Measurements from ENCODE around the gene SLC39A5. TPM values are rescaled to one million over a fixed set of nuclear protein-coding genes. Genes with fewer than 3 reads are reported as not detected.

The SLC39A5 gene
- total RNA-seq, 1 donor from 2014 or later = not detected

GRCh38 chr12:56243731-56244181 lies 13.9 kb downstream of the SLC39A5 start:
- no peak for DNase-seq (ENCODE audit: low read depth)
- no peak overlapping the region for H3K4me3 ChIP-seq (ENCODE audit: low read depth, low read length)
- no peak for TF ChIP-seq CTCF (conservative IDR thresholded peaks at IDR 0.05; ENCODE audit: low read depth, low read length)

- no peak for DNase-seq (ENCODE audit: low read depth)
- H3K4me3 ChIP-seq (ENCODE audit: low read depth, low read length) = no peak overlapping the region
- TF ChIP-seq CTCF (conservative IDR thresholded peaks at IDR 0.05; ENCODE audit: low read depth, low read length) = no peak
Measured at GRCh38 chr12:56244494-56244893, 14.6 kb downstream of the SLC39A5 start.

- no peak overlapping the region for H3K4me3 ChIP-seq (ENCODE audit: low read depth, low read length)
Measured at GRCh38 chr12:56247923-56248322, 18.1 kb downstream of the SLC39A5 start.

GRCh38 chr12:56248711-56249110 lies 18.9 kb downstream of the SLC39A5 start:
- no peak for TF ChIP-seq CTCF (conservative IDR thresholded peaks at IDR 0.05; ENCODE audit: low read depth, low read length)

More at GRCh38 chr12:56247923-56248322, 18.1 kb downstream of the SLC39A5 start:
- TF ChIP-seq CTCF (conservative IDR thresholded peaks at IDR 0.05; ENCODE audit: low read depth, low read length) = no peak
- no peak for DNase-seq (ENCODE audit: low read depth)

GRCh38 chr12:56252649-56253048 lies 22.8 kb downstream of the SLC39A5 start:
- H3K4me3 ChIP-seq (ENCODE audit: low read depth, low read length) = no peak overlapping the region
- TF ChIP-seq CTCF (conservative IDR thresholded peaks at IDR 0.05; ENCODE audit: low read depth, low read length) = no peak
- DNase-seq (ENCODE audit: low read depth) = no peak

More at GRCh38 chr12:56248711-56249110, 18.9 kb downstream of the SLC39A5 start:
- DNase-seq (ENCODE audit: low read depth) = no peak
- no peak overlapping the region for H3K4me3 ChIP-seq (ENCODE audit: low read depth, low read length)

- no peak for TF ChIP-seq CTCF (conservative IDR thresholded peaks at IDR 0.05; ENCODE audit: low read depth, low read length)
- DNase-seq (ENCODE audit: low read depth) = no peak
- no peak overlapping the region for H3K4me3 ChIP-seq (ENCODE audit: low read depth, low read length)
Measured at GRCh38 chr12:56253091-56253490, 23.2 kb downstream of the SLC39A5 start.

- TF ChIP-seq CTCF (conservative IDR thresholded peaks at IDR 0.05; ENCODE audit: low read depth, low read length) = no peak
- no peak for DNase-seq (ENCODE audit: low read depth)
- H3K4me3 ChIP-seq (ENCODE audit: low read depth, low read length) = no peak overlapping the region
Measured at GRCh38 chr12:56255671-56256070, 25.8 kb downstream of the SLC39A5 start.
